Esophagus squamous epithelium (tissue), 5 donors: Measurements from ENCODE around the gene KLHL21. TPM values are rescaled to one million over a fixed set of nuclear protein-coding genes. Genes with fewer than 3 reads are reported as not detected.

Experiments used
- DNase-seq: peaks from one replicate; lab custom pipeline; 2025; lab: John Stamatoyannopoulos, UW
- H3K27ac ChIP-seq, 4 donors: fragments of 200-600 bp; sonication (generic); one replicate each; pipeline ENCODE4 v1.5.1; 2016 to 2019; ENCODE audit warnings: mild to moderate bottlenecking in 1 of 4
- H3K27me3 ChIP-seq, 4 donors: fragments of 200-600 bp; sonication (generic); 1 replicate in 3 of 4; 2 replicates in 1 of 4; pipeline versions ENCODE4 v1.5.1 to v1.6.0; 2017 to 2021; ENCODE audit warnings: antibody characterized with exemption in 1 of 4
- H3K36me3 ChIP-seq, 3 donors: fragments of 200-600 bp; sonication (generic); one replicate each; pipeline ENCODE4 v1.5.1; 2016 to 2019
- H3K4me1 ChIP-seq, 3 donors: fragments of 200-600 bp; sonication (generic); one replicate each; pipeline ENCODE4 v1.5.1; 2017 to 2019
- H3K4me3 ChIP-seq, 4 donors: fragments of 200-600 bp; sonication (generic); 1 replicate in 3 of 4; 2 replicates in 1 of 4; pipeline ENCODE4 v1.5.1; 2016 to 2019; ENCODE audit warnings: mild to moderate bottlenecking in 2 of 4, moderate library complexity in 1 of 4
- H3K9me3 ChIP-seq, 3 donors: fragments of 200-600 bp; sonication (generic); one replicate each; pipeline ENCODE4 v1.5.1; 2016 to 2019
- CTCF ChIP-seq, 6 experiments: fragments of 450-650 bp in 4 of 6; fragments of 200-600 bp in 2 of 6; sonication (generic) in 2 of 6; IDR thresholded peaks; one replicate each; pipeline ENCODE4 v1.5.1; 2016 to 2019; ENCODE audit warnings: antibody characterized with exemption in 6 of 6, mild to moderate bottlenecking in 4 of 6, moderate library complexity in 4 of 6
- POLR2A ChIP-seq, 4 donors: fragments of 450-650 bp; IDR thresholded peaks; one replicate each; pipeline ENCODE4 v1.6.1; 2017; ENCODE audit warnings: antibody characterized with exemption in 4 of 4, mild to moderate bottlenecking in 4 of 4, moderate library complexity in 3 of 4
- WGBS, 2 donors: methylation state at CpG; one replicate each; pipeline ENCODE4 v1.1.5; 2018; 5-methylcytosine and 5-hydroxymethylcytosine counted together
- intact Hi-C: fragments of 100-400 bp; cut with DNase I; formaldehyde crosslinking; loops from one replicate; pipeline ENCODE4 v1.15.0; 2022
- total RNA-seq, 4 donors: library from RNA; depleted of rRNA; stranded (reverse); fragments of >200 nt; gene quantifications; one replicate each; pipeline ENCODE4 v1.1.0, GENCODE V29; 2016
- donor health status: DM: yes; HTN: yes; CAD: no.

The KLHL21 gene
- total RNA-seq, 4 donors from 2014 or later: 45.9 to 68.1 (median 55.1) TPM

GRCh38 chr1:6578624-6579373 lies 23.9 kb downstream of the KLHL21 start:
- H3K4me3 ChIP-seq: peak overlapping the region in 2 of 4 donors; percentile 79 to 99
- peak overlapping the region; percentile 96 to 99 (median 98) for H3K27ac ChIP-seq
- intact Hi-C loops: no loop called here
- no peak for TF ChIP-seq POLR2A (IDR thresholded peaks at IDR 0.05)
- TF ChIP-seq CTCF (IDR thresholded peaks at IDR 0.05): no peak
- WGBS, 2 donors: 83 to 98% methylated on average over 7 to 8 of the region's 14 CpGs
- no peaks in the 10 kb centered on the region for H3K9me3 ChIP-seq
- H3K4me1 ChIP-seq: peaks cover 20 to 42% (median 27%) of the 10 kb centered on the region in 3 donors
- peaks cover 0 to 10% (median 0%) of the 10 kb centered on the region in 3 donors for H3K36me3 ChIP-seq
- no peaks in the 10 kb centered on the region for H3K27me3 ChIP-seq
- DNase-seq: no peak

GRCh38 chr1:6577831-6578525 lies 24.7 kb downstream of the KLHL21 start:
- TF ChIP-seq POLR2A (IDR thresholded peaks at IDR 0.05) (no peak), CTCF (IDR thresholded peaks at IDR 0.05) (no peak)
- intact Hi-C loops: no loop called here
- H3K27ac ChIP-seq: no peak overlapping the region
- H3K4me3 ChIP-seq: no peak overlapping the region
- H3K36me3 ChIP-seq: peaks cover 0 to 10% (median 0%) of the 10 kb centered on the region in 3 donors
- H3K27me3 ChIP-seq: no peaks in the 10 kb centered on the region
- peaks cover 20 to 36% (median 27%) of the 10 kb centered on the region in 3 donors for H3K4me1 ChIP-seq
- DNase-seq: no peak
- no peaks in the 10 kb centered on the region for H3K9me3 ChIP-seq
- 76 to 83% methylated on average over 5 to 6 of the region's 6 CpGs for WGBS, 2 donors

- H3K27me3 ChIP-seq: no peaks in the 10 kb centered on the region
- intact Hi-C loops: no loop called here
- no peaks in the 10 kb centered on the region for H3K36me3 ChIP-seq
- DNase-seq: no peak
- no peak overlapping the region for H3K27ac ChIP-seq
- no peak for TF ChIP-seq CTCF (IDR thresholded peaks at IDR 0.05)
- no peak for TF ChIP-seq POLR2A (IDR thresholded peaks at IDR 0.05)
- H3K4me1 ChIP-seq: peaks cover 6 to 9% (median 8%) of the 10 kb centered on the region in 3 donors
- 70% methylated on average over 2 of the region's 14 CpGs; no CpG with 5 or more reads in 1 of the 2 donors for WGBS, 2 donors
- no peak overlapping the region for H3K4me3 ChIP-seq
- H3K9me3 ChIP-seq: peaks cover 0 to 6% (median 0%) of the 10 kb centered on the region in 3 donors
These were observed 27.9 kb downstream of the KLHL21 start for GRCh38 chr1:6574818-6575217.

GRCh38 chr1:6574025-6574620 lies 28.5 kb downstream of the KLHL21 start:
- WGBS, 2 donors: 56 to 61% methylated on average over 4 to 5 of the region's 8 CpGs
- Histone ChIP-seq H3K27ac (no peak overlapping the region), H3K36me3 (no peaks in the 10 kb centered on the region), H3K9me3 (peaks cover 0 to 6% (median 0%) of the 10 kb centered on the region in 3 donors), H3K4me3 (no peak overlapping the region), H3K4me1 (peaks cover 2 to 4% (median 3%) of the 10 kb centered on the region in 3 donors), H3K27me3 (no peaks in the 10 kb centered on the region)
- TF ChIP-seq CTCF (IDR thresholded peaks at IDR 0.05) (no peak), POLR2A (IDR thresholded peaks at IDR 0.05) (no peak)
- no peak for DNase-seq
- intact Hi-C loops: no loop called here
